ENCODE data around the gene NKX3-2. TPM values are rescaled to one million over a fixed set of nuclear protein-coding genes. Genes with fewer than 3 reads are reported as not detected.

NKX3-2 gene
- total RNA-seq, 2 donors from 2014 or later = 0.26 TPM; not detected in 1

GRCh38 chr4:13535118-13535517 is 9.2 kb downstream of the NKX3-2 start:
- no peak for TF ChIP-seq CTCF (IDR thresholded peaks at IDR 0.05)
- TF ChIP-seq POLR2A (IDR thresholded peaks at IDR 0.05) = no peak
- Histone ChIP-seq H3K27me3 (peaks cover 0 to 32% of the 10 kb centered on the region in 2 donors), H3K4me1 (peaks cover 6% of the 10 kb centered on the region), H3K27ac (no peak overlapping the region), H3K4me3 (no peak overlapping the region), H3K36me3 (replicated peaks in 1 of 2; ENCODE audit: insufficient read depth in 1 of 2, low read depth in 2 of 2) (no peaks in the 10 kb centered on the region), H3K9me3 (no peaks in the 10 kb centered on the region)
- WGBS, 2 donors = 3 to 6% methylated on average over 18 of the region's 18 CpGs
- intact Hi-C loops (cut with DNase I) = no loop called here
- DNase-seq = no peak
- no peak for ATAC-seq

- H3K27me3 ChIP-seq = peaks cover 0 to 30% of the 10 kb centered on the region in 2 donors
- H3K27ac ChIP-seq = no peak overlapping the region
- TF ChIP-seq CTCF (IDR thresholded peaks at IDR 0.05) (no peak), POLR2A (IDR thresholded peaks at IDR 0.05) (no peak)
- H3K4me1 ChIP-seq = peaks cover 7% of the 10 kb centered on the region
- no peaks in the 10 kb centered on the region for H3K36me3 ChIP-seq (replicated peaks in 1 of 2; ENCODE audit: insufficient read depth in 1 of 2, low read depth in 2 of 2)
- DNase-seq (no peak), ATAC-seq (no peak)
- intact Hi-C loops (cut with DNase I) = no loop called here
- no peaks in the 10 kb centered on the region for H3K9me3 ChIP-seq
- WGBS, 2 donors = 2 to 5% methylated on average over 25 to 32 of the region's 32 CpGs
- no peak overlapping the region for H3K4me3 ChIP-seq
Observed at GRCh38 chr4:13534344-13535063, 9.8 kb downstream of the NKX3-2 start.

- Histone ChIP-seq H3K36me3 (replicated peaks in 1 of 2; ENCODE audit: insufficient read depth in 1 of 2, low read depth in 2 of 2) (no peaks in the 10 kb centered on the region), H3K4me1 (peaks cover 7% of the 10 kb centered on the region), H3K4me3 (no peak overlapping the region), H3K27ac (no peak overlapping the region), H3K9me3 (no peaks in the 10 kb centered on the region), H3K27me3 (peaks cover 0 to 31% of the 10 kb centered on the region in 2 donors)
- TF ChIP-seq CTCF (IDR thresholded peaks at IDR 0.05) = no peak
- no peak for TF ChIP-seq POLR2A (IDR thresholded peaks at IDR 0.05)
- WGBS, 2 donors = 5 to 14% methylated on average over 12 to 13 of the region's 13 CpGs
- intact Hi-C loops (cut with DNase I) = no loop called here
- DNase-seq (no peak), ATAC-seq (no peak)
Observed at GRCh38 chr4:13533670-13534343, 10.5 kb downstream of the NKX3-2 start.

GRCh38 chr4:13531625-13531998 is 12.7 kb downstream of the NKX3-2 start:
- intact Hi-C loops (cut with DNase I) = no loop called here
- Histone ChIP-seq H3K27ac (no peak overlapping the region), H3K4me3 (no peak overlapping the region), H3K9me3 (no peaks in the 10 kb centered on the region), H3K4me1 (peaks cover 22% of the 10 kb centered on the region), H3K36me3 (replicated peaks in 1 of 2; ENCODE audit: insufficient read depth in 1 of 2, low read depth in 2 of 2) (no peaks in the 10 kb centered on the region), H3K27me3 (peaks cover 0 to 26% of the 10 kb centered on the region in 2 donors)
- ATAC-seq (no peak), DNase-seq (no peak)
- no peak for TF ChIP-seq POLR2A (IDR thresholded peaks at IDR 0.05)
- TF ChIP-seq CTCF (IDR thresholded peaks at IDR 0.05) = no peak
- WGBS, 2 donors = 23 to 28% methylated on average over 8 of the region's 8 CpGs
